ENCODE results near the gene RYR3. TPM values are rescaled to one million over a fixed set of nuclear protein-coding genes. Genes with fewer than 3 reads are reported as not detected.

Gene RYR3
- total RNA-seq, 2 donors from 2014 or later = not detected

DNA sequence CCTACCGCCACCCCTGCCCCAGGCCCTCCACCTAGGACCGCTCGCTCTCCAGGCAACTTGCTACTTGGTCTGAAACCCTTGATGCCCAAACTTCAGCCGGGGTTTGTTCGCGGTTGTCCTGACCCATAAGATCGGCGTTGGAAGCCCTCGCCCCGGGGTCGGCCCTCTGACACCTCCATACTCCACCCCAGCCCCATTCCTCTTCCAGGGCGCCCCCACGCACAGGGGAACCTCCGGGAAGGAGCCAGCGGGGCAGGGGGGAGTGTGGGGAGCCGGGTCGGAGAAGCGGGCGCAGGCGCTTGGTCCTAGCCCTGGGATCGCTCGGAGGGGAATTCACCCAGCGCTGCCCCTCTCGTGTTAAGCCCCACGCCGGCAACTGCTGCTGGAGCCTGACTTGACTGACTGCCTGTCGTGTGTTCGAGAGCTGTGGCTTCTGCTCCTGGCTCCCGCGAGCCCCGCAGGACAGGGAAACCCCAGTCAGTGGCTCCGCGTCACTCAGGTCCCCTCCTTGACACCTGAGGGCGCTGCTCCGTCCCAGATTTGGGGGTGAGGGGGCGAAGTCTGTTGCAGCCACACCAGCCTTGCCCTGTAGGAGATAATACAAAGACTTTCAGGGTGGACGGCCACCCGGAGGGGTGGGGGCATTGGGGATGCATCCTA lies 675 bp downstream of the RYR3 start:
- DNase-seq (ENCODE audit: low spot score in 2 of 2) (no peak), ATAC-seq (no peak)
- Mint-ChIP-seq H3K9me3 (no peaks in the 10 kb centered on the region), H3K27ac (no peak overlapping the region), H3K36me3 (peaks cover 6 to 9% of the 10 kb centered on the region in 2 donors)

DNA sequence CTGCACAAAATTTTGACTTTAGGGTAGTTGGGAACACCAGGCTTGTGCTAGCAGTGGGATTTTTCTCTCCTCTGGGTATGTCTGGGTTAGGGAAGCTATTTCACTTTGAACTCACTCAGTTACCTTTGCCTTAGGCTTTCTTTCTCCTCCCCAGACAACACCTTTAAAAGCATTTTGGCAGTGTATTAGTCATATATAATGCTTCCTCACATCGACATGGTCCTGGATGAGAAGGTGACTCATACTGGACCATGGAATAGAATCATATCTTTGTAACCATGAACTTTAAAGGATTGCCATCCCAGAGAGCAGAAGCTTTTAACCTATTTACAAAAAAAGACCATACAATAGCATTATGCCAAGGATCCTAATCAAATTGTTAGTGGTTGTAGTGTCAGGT lies 2.7 kb downstream of the RYR3 start:
- peaks cover 6 to 9% of the 10 kb centered on the region in 2 donors for H3K36me3 Mint-ChIP-seq
- no peak for ATAC-seq
- no peaks in the 10 kb centered on the region for H3K9me3 Mint-ChIP-seq
- H3K27ac Mint-ChIP-seq = no peak overlapping the region
- DNase-seq (ENCODE audit: low spot score in 2 of 2) = no peak

DNA sequence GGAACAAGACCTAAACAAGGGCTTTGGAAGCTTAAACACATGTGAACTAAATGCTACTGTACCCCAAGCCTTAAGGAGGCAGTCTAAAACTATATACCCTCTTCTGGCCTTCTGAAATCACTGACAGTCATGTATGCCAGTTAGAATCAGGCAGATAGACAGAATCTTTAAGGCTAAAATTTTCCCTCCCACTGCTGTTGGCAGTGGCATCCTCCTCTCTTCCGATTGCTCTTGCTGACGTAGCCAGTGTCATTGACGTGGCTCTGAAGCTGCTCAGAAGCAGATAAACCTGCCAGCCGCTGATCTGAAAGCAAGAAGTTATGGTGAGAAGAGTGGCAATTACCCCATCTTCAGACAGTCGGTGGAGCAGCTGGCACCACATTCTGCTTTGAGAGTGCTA lies 3.3 kb downstream of the RYR3 start:
- peaks cover 6 to 9% of the 10 kb centered on the region in 2 donors for H3K36me3 Mint-ChIP-seq

DNA sequence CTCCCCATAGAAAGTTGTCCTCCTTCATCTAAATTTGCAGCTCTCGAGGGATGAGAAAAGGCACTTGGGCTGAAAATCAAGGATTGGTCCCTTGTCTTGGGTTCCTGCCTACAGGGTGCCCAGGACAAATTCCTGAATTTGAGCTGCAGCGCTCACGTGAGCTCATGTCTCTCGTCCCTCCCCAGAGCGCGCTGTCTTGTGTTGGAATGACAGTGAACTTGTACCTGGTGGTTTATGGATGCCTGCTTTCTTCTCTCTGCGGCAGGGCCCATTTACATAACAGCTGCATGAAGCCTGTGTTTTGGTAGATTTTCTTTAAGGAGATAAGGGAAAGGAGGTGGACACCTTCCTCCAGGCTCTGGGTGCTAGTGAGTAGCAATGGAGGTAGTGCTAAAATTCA lies 4.3 kb downstream of the RYR3 start:
- DNase-seq (ENCODE audit: low spot score in 2 of 2) (no peak), ATAC-seq (no peak)

More for the DNA sequence above, 3.3 kb downstream of the RYR3 start:
- ATAC-seq (no peak), DNase-seq (ENCODE audit: low spot score in 2 of 2) (no peak)
- H3K27ac Mint-ChIP-seq = no peak overlapping the region
- no peaks in the 10 kb centered on the region for H3K9me3 Mint-ChIP-seq

DNA sequence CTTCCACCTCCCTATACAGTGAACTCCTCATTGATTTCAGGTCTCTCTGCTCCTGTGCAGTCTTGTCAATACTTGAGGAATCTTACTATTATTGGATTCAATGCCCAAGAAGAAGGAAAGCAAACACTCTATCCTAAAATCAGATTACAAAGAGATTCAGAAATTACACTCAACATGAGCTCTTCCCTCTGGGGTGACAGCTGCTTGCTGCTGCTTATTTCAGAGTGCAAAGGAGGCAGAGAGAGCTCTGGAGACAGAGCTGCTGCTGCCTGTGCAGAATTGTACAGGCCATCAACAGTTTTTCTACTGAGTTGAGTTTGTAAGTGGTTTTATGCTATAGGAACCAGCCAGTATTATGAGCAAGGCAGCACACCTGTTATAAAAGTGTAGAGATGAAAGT lies 7.1 kb downstream of the RYR3 start:
- Mint-ChIP-seq H3K9me3 (no peaks in the 10 kb centered on the region), H3K36me3 (no peaks in the 10 kb centered on the region), H3K27ac (no peak overlapping the region)
- DNase-seq (ENCODE audit: low spot score in 2 of 2) (no peak), ATAC-seq (no peak)

More for the DNA sequence above, 4.3 kb downstream of the RYR3 start:
- no peak overlapping the region for H3K27ac Mint-ChIP-seq
- no peaks in the 10 kb centered on the region for H3K9me3 Mint-ChIP-seq
- peaks cover 6 to 9% of the 10 kb centered on the region in 2 donors for H3K36me3 Mint-ChIP-seq

DNA sequence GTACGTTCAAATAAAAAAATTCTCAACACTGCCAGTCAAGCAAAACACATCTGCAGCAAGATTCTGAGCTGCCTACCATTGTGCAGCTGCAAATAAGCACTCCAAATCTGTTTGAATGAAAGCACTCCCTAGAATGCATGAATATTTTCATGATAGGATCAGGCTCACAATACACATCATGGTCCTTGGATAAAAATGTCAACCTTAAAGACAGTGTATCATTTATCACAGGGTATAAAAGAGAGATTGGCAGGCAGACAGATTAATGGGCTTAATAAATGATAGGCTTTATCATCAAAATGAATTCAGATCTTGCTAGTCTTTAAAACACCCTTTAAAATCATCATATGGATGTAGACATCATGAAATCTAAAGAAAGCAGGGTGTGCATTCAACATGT lies 9.2 kb downstream of the RYR3 start:
- ATAC-seq = no peak
- no peak for DNase-seq (ENCODE audit: low spot score in 2 of 2)
- H3K9me3 Mint-ChIP-seq = no peaks in the 10 kb centered on the region
- H3K27ac Mint-ChIP-seq = no peak overlapping the region
- H3K36me3 Mint-ChIP-seq = no peaks in the 10 kb centered on the region

DNA sequence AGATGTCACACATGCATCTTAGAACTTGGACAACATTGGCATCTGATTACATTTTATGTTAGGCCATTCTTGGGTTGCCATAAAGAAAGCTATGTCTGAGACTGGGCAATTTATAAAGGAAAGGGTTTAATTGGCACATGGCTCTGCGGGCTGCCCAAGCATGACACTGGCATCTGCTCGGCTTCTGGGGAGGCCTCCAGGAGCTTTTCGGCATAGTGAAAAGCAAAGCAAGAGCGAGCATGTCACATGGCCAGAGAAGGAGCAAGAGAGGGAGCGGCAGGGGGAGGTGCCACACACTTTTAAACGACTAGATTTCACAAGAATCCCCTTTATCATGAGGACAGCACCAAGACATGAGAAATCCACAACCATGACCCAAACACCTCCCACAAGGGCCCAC lies 11.3 kb downstream of the RYR3 start:
- Mint-ChIP-seq H3K27ac (no peak overlapping the region), H3K36me3 (no peaks in the 10 kb centered on the region), H3K9me3 (no peaks in the 10 kb centered on the region)
- DNase-seq (ENCODE audit: low spot score in 2 of 2) (no peak), ATAC-seq (no peak)

DNA sequence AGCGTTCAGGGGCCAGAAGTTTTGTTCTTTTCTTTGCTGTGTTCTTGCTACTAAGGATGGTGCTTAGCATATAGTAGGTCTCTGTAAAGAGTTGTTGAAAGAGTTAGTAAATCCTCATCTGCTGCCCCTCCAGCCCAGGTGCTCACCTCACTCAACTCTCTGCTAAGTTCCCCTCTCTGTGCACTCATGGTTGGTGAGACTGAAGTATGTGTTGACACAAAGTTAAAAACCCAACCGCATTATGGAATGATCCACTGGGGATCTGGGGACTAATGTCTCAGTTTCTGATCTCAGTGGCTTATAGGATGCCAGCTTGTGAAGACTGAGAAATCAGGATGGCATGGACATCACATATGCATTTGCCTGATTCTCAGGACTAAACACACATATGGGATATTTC lies 13.8 kb downstream of the RYR3 start:
- no peak for ATAC-seq
- H3K9me3 Mint-ChIP-seq = no peaks in the 10 kb centered on the region
- DNase-seq (ENCODE audit: low spot score in 2 of 2) = no peak
- no peaks in the 10 kb centered on the region for H3K36me3 Mint-ChIP-seq
- H3K27ac Mint-ChIP-seq = no peak overlapping the region

DNA sequence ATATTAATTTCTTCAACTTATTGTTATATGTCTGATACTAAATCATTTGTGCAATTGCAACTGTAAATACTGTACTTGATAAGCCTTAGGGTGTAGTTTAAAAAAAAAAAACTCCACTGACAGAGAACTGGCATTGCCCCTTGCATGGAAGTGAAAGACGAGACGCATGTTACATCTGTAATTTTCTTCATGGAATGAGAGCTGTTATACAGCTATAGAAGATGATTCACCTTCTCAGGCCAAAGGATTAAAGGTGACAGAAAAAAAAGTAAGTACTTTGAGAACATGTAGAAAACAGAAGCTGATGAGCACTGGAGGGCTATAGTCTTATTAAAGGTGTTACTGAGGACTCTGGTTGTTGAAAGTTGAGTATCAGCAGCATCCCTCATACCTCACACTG lies 16.1 kb downstream of the RYR3 start:
- DNase-seq (ENCODE audit: low spot score in 2 of 2) (no peak), ATAC-seq (no peak)
- H3K36me3 Mint-ChIP-seq = no peaks in the 10 kb centered on the region
- H3K9me3 Mint-ChIP-seq = no peaks in the 10 kb centered on the region
- H3K27ac Mint-ChIP-seq = no peak overlapping the region

DNA sequence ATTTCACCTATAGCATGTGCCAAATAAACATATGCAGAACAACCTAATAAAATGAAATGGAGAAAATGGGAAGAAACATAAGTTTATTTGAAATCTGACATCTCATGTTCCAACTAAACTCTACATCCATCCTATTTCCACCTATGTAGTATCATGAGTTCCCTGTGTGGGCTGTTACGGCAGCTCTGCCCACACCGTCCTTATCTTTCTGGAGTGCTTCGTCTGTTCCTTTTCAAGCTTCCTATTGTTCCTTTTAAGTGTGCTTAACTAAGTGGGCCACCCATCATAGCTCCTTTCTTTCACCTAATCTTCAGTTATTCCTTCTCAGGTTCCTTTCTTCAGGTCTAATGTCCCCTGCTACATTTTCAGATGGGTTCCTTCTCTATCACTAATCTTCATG lies 17.3 kb downstream of the RYR3 start:
- Mint-ChIP-seq H3K36me3 (no peaks in the 10 kb centered on the region), H3K9me3 (no peaks in the 10 kb centered on the region), H3K27ac (no peak overlapping the region)
- DNase-seq (ENCODE audit: low spot score in 2 of 2) = no peak
- no peak for ATAC-seq

DNA sequence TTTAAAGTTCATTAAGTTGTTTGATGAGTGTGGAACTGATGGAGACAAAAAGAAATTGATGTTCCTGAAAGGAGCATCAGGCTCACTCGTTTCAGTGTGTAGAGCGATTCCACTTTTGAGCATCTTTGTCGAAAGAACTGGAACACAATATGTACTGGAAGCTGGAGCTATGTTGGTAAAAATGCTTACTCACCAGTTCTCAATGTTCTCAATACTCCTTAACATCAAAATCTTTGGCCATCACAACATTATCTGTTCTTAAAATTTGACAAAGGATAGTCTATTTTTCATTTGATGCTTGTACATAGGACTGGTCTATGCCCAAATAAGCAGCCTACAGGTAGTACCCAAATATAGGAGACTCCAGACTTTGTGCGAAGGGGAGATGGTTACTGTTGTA lies 18.7 kb downstream of the RYR3 start:
- ATAC-seq (no peak), DNase-seq (ENCODE audit: low spot score in 2 of 2) (no peak)
- no peaks in the 10 kb centered on the region for H3K9me3 Mint-ChIP-seq

DNA sequence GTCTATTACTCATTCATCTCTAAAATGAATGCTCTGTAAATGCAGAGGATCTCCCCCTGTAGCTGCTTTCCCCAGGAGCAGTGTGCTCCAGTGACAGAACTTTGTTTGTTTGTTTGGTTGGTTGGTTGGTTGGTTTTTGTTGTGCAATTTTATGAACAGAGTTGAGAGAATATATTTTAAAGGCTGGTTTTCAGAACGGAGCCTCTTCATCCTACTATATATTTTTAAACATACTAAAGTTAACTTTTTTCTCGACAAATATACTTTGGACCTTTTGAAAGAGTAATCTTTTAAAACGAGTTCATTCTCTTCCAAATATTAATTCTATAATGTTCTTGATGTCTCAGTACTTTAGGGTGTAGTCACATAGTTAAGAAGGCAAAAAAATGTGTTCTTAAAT lies 20.2 kb downstream of the RYR3 start:
- no peak for DNase-seq (ENCODE audit: low spot score in 2 of 2)
- no peaks in the 10 kb centered on the region for H3K9me3 Mint-ChIP-seq
- no peak overlapping the region for H3K27ac Mint-ChIP-seq
- no peak for ATAC-seq
- no peaks in the 10 kb centered on the region for H3K36me3 Mint-ChIP-seq

More for the DNA sequence above, 18.7 kb downstream of the RYR3 start:
- no peak overlapping the region for H3K27ac Mint-ChIP-seq
- H3K36me3 Mint-ChIP-seq = no peaks in the 10 kb centered on the region

DNA sequence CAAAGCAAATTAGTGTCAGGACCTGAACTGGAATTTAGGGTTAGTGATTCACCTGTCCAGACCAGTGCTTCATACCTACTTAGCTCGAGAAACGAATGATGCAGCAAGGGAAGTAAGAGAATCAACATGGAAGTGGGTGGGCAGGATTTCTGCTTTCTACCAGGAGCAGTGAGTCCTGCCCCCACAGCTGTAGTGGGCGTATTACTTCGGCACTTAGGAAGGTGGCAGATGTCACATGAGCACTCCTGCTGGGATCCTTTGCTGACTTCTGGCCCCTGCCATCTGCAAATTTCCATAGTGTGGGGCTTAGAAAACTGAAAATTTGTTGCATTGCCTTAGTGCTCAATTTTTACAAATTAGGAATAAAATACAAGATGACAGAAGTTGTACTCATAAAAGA lies 31.2 kb downstream of the RYR3 start:
- Mint-ChIP-seq H3K36me3 (no peaks in the 10 kb centered on the region), H3K27ac (no peak overlapping the region), H3K9me3 (peaks cover 0 to 6% of the 10 kb centered on the region in 2 donors)
- DNase-seq (ENCODE audit: low spot score in 2 of 2) (no peak), ATAC-seq (no peak)

DNA sequence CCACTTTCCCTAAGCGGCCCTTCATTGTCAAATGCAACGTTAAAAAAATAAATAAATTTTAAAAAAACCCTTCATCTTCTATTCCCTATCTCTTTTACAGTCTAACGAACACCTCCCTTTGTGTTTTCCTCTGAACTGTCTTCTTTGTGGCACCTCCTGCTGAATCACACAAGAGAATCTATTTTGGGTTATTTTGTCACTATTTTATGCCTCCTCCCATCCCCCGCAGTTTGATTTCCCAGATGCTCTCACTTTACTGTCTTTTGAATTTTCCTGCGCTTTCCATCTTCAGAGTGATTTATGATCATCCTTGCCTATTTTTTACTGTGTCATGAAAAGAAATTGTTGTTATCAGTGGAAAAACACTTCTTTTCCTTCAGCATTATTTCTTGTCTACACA lies 32.5 kb downstream of the RYR3 start:
- DNase-seq (ENCODE audit: low spot score in 2 of 2) (no peak), ATAC-seq (no peak)
- H3K36me3 Mint-ChIP-seq = no peaks in the 10 kb centered on the region
- peaks cover 0 to 6% of the 10 kb centered on the region in 2 donors for H3K9me3 Mint-ChIP-seq
- H3K27ac Mint-ChIP-seq = no peak overlapping the region

DNA sequence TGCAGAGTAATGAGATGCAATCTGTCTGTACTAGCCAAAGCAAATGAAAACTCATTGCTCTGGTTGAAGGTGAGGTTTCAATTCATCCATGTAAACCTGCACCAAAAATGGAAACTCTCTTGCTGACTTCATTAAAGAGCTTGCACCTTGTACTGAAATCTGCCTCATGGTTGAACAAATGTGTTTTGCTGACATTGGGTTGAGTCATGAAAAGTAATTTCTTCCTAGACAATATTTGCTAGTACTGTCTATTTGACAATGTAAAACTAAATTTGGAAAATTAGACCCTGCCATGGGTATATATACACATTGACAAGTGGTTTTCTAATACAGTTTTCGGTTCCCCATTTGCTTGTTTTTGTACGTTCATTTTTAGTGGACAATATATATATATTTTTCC lies 33.3 kb downstream of the RYR3 start:
- Mint-ChIP-seq H3K27ac (no peak overlapping the region), H3K36me3 (no peaks in the 10 kb centered on the region)

DNA sequence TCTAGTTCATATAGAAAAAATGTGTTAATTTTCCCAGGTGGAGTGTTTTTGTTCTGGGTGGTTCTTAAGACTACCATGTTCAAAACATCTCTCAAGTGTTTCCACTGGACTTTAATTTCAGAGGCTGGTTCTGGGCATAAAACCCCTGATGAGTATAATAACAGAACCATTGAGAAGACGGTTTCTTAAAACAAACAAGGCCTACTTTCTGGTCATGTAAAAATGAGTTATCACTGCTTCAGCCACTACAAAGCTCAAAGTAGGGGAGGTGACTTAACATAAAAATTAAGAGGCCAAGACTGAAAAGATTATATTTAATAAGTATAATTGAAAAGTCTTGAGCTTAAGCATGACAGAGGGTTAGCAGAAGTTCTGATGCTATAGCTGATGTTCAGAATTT lies 33.8 kb downstream of the RYR3 start:
- no peaks in the 10 kb centered on the region for H3K9me3 Mint-ChIP-seq
- no peaks in the 10 kb centered on the region for H3K36me3 Mint-ChIP-seq
- DNase-seq (ENCODE audit: low spot score in 2 of 2) = no peak
- no peak overlapping the region for H3K27ac Mint-ChIP-seq
- ATAC-seq = no peak

More for the DNA sequence above, 33.3 kb downstream of the RYR3 start:
- ATAC-seq (no peak), DNase-seq (ENCODE audit: low spot score in 2 of 2) (no peak)
- H3K9me3 Mint-ChIP-seq = peaks cover 0 to 3% of the 10 kb centered on the region in 2 donors

DNA sequence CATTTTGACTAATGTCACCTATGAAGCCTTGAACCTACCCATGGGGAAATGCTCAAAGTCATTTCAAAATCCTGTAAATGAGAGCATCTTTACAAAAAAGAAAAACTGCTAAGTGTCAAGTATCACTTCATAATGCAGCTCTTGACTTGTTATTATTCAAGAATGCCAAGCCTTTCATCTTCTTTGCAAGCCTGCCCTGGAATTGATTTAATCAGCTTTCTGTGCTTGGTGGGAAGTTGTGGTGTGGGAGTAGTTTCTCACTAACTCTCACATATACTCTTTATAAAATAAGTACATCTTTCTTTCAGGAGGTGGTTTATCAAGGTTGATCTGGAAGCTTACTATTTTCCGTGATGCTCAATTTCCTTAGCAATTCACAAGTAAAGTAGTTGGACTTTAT lies 43.6 kb downstream of the RYR3 start:
- no peaks in the 10 kb centered on the region for H3K36me3 Mint-ChIP-seq
- no peaks in the 10 kb centered on the region for H3K9me3 Mint-ChIP-seq
- H3K27ac Mint-ChIP-seq = no peak overlapping the region
- ATAC-seq (no peak), DNase-seq (ENCODE audit: low spot score in 2 of 2) (no peak)

DNA sequence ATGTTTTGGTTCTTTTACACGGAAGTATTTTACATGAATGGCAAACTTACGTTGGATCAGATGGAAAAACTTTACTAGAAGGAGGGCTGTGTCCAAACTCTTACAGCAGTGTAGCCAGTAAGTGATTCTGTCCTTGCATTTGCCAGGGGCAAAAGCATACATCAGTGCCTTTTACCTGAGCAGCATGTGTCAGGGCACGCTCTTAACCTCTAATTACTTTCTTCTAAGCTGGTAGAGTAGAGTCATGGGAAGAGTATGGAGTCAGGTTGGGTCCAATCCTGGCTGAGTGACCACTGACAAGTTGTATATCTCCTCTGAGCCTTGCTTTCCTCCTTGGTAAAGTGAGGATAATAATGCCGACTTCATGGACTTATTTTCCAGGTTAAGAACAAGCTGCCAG lies 47.1 kb downstream of the RYR3 start:
- DNase-seq (ENCODE audit: low spot score in 2 of 2) = no peak
- no peak for ATAC-seq
- H3K27ac Mint-ChIP-seq = no peak overlapping the region
- no peaks in the 10 kb centered on the region for H3K36me3 Mint-ChIP-seq
- no peaks in the 10 kb centered on the region for H3K9me3 Mint-ChIP-seq

DNA sequence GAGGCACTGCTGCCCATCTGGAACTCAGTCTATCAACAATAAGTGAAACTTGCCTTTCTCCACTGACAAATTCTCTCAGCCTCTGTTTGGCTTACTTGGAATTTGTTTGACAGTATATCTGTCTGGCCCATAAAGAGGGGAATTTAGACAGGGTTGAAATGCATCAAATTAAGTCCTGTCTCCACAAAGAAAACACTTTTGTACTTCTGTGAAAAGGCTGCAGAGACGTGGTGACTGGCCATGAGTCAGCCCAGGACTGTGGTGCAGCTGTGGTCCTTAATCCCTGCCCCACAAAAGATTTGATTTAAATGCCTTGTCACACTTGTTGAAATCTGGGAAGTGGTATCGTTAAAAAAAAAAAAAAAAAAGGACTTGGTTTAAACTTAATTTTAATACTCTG lies 47.5 kb downstream of the RYR3 start:
- no peaks in the 10 kb centered on the region for H3K36me3 Mint-ChIP-seq
- no peak for ATAC-seq
- DNase-seq (ENCODE audit: low spot score in 2 of 2) = no peak
- no peak overlapping the region for H3K27ac Mint-ChIP-seq
- no peaks in the 10 kb centered on the region for H3K9me3 Mint-ChIP-seq
